NCI-H524 treated with DMSO at 0.1 percent for 48 hours (cell line): ENCODE results near the gene TNPO1.

Experiments
- DNase-seq: peaks from one replicate; lab custom pipeline; 2025; lab: John Stamatoyannopoulos, UW

Gene TNPO1

GRCh38 chr5:72818866-72819534 lies 2.5 kb downstream of the TNPO1 start:
- DNase-seq, result peak; percentile 77

GRCh38 chr5:72821776-72822175 lies 5.3 kb downstream of the TNPO1 start:
- no peak for DNase-seq

GRCh38 chr5:72822944-72823343 lies 6.5 kb downstream of the TNPO1 start:
- no peak for DNase-seq

- DNase-seq, result no peak
These were observed 13.2 kb downstream of the TNPO1 start for GRCh38 chr5:72829707-72830106.

GRCh38 chr5:72830362-72830761 lies 13.9 kb downstream of the TNPO1 start:
- DNase-seq, result no peak

GRCh38 chr5:72831685-72832084 lies 15.2 kb downstream of the TNPO1 start:
- no peak for DNase-seq

GRCh38 chr5:72834924-72835323 lies 18.5 kb downstream of the TNPO1 start:
- no peak for DNase-seq

GRCh38 chr5:72835633-72836032 lies 19.2 kb downstream of the TNPO1 start:
- DNase-seq, result no peak

GRCh38 chr5:72836810-72837209 lies 20.3 kb downstream of the TNPO1 start:
- DNase-seq, result no peak

- DNase-seq, result no peak
These were observed 21.1 kb downstream of the TNPO1 start for GRCh38 chr5:72837524-72838096.

GRCh38 chr5:72840041-72840440 lies 23.6 kb downstream of the TNPO1 start:
- no peak for DNase-seq

GRCh38 chr5:72841756-72842535 lies 25.5 kb downstream of the TNPO1 start:
- DNase-seq, result no peak

GRCh38 chr5:72842816-72843215 lies 26.4 kb downstream of the TNPO1 start:
- DNase-seq, result no peak

- DNase-seq, result no peak
These were observed 27.8 kb downstream of the TNPO1 start for GRCh38 chr5:72844218-72844603.

GRCh38 chr5:72845889-72846288 lies 29.4 kb downstream of the TNPO1 start:
- no peak for DNase-seq

GRCh38 chr5:72846483-72846882 lies 30.0 kb downstream of the TNPO1 start:
- no peak for DNase-seq

- DNase-seq, result no peak
These were observed 31.0 kb downstream of the TNPO1 start for GRCh38 chr5:72847439-72847838.

GRCh38 chr5:72847989-72848473 lies 31.6 kb downstream of the TNPO1 start:
- DNase-seq, result peak; percentile 62

- DNase-seq, result no peak
These were observed 32.3 kb downstream of the TNPO1 start for GRCh38 chr5:72848474-72849428.

GRCh38 chr5:72849546-72849945 lies 33.1 kb downstream of the TNPO1 start:
- DNase-seq, result no peak

GRCh38 chr5:72850113-72850512 lies 33.7 kb downstream of the TNPO1 start:
- no peak for DNase-seq

- DNase-seq, result no peak
These were observed 35.9 kb downstream of the TNPO1 start for GRCh38 chr5:72852356-72852755.
